Choroid plexus epithelial cell (primary cell): ENCODE data around the gene HNRNPM.

Experiments
- DNase-seq: peaks from one replicate; pipeline ENCODE4 v3.0.0-alpha.2; 2010; ENCODE audit warnings: low read depth
- H3K4me3 ChIP-seq: 2 replicates; pipeline ENCODE4 v1.5.1; 2011; ENCODE audit warnings: low read depth, mild to moderate bottlenecking, control low read depth, low read length, moderate library complexity
- CTCF ChIP-seq: conservative IDR thresholded peaks from 2 replicates; pipeline ENCODE4 v1.5.1; 2011; ENCODE audit warnings: low read depth, mild to moderate bottlenecking, control low read depth, inconsistent platforms, low read length, moderate library complexity

Gene HNRNPM

GRCh38 chr19:8460516-8461298 lies 15.9 kb downstream of the HNRNPM start:
- no peak for DNase-seq
- no peak for TF ChIP-seq CTCF
- H3K4me3 ChIP-seq = no peak overlapping the region

GRCh38 chr19:8461376-8461775 lies 16.6 kb downstream of the HNRNPM start:
- no peak for TF ChIP-seq CTCF
- H3K4me3 ChIP-seq = no peak overlapping the region
- DNase-seq = no peak

DNA sequence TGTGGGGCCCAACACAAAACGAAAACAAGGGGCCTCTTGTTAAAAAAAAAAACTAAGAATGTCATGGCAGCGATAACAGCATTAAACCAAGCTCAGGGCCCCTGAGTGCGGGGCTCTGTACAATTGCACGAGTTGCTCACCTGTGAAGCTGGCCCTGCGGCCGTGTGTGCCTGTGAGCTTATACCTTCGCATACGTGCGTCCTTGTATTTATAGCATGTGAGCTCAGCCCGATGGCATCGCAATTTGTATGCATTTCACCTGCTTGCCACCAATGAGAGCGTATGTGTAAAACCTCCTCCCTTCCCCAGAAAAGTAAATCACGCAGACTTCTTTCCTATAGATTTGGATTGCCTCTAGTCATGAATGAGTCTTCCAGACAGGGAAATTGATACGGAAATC lies 17.1 kb downstream of the HNRNPM start:
- no peak for TF ChIP-seq CTCF
- no peak for DNase-seq
- no peak overlapping the region for H3K4me3 ChIP-seq

DNA sequence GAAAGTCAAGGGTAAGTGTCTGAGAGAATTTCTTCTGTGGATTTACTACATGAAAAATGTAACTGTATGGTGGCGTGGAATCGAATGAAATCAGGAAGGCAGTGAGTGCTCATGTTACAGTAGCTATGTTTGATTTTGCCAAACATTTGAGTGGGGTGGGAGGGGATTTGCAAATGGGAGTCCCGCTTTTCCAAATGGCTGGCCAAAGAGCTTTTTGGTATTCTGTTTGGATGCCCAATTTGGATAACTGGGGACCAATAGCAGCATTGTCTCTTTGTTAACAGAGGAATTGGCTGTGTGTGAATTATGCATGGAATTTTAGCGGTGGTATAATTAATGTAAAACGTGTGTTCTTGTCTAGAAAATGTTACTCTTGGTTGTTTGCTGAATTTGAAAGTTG lies 17.8 kb downstream of the HNRNPM start:
- H3K4me3 ChIP-seq = no peak overlapping the region
- no peak for DNase-seq
- TF ChIP-seq CTCF = no peak

DNA sequence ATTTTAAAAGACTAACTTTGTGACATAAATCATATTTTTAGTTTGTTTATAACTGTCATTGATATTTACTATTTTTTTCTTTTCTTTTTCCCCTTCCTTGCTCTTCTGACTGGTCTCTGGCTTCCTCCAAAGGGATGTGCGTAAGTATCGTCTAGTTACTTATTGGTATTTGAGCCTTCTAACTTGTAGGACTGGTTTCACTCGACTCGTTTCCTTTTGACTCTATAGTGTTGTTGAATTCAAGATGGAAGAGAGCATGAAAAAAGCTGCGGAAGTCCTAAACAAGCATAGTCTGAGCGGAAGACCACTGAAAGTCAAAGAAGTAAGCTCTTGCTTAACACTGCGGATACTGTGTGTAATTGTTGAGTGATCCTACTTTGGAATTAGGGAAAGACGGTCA lies 18.6 kb downstream of the HNRNPM start:
- DNase-seq = no peak
- H3K4me3 ChIP-seq = no peak overlapping the region
- TF ChIP-seq CTCF = no peak

- H3K4me3 ChIP-seq = no peak overlapping the region
- DNase-seq = peak; percentile 47
- TF ChIP-seq CTCF = no peak
Observed at GRCh38 chr19:8466018-8466417, 21.2 kb downstream of the HNRNPM start.

DNA sequence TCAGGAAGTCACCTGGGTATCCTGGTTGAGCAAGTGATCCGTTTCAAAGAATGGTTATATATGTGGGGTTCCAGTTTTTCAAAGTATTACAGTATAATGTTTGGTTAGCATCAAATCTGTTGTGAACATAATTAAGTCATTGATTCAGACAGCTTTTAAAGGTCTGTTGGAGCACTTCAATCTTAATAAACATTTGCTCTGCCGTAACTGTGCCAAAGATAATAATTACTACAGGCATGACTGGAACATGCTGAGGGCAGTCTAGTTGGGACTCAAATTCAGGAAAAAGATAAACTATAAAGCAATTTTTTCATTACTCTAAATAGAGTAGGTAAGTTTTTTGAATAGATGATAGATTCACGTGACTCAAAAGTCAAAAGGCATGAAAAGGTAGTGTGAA lies 23.3 kb downstream of the HNRNPM start:
- H3K4me3 ChIP-seq = no peak overlapping the region
- DNase-seq = peak; percentile 17
- no peak for TF ChIP-seq CTCF
